Vagina (tissue), 2 donors: ENCODE results near the gene ARID4B. TPM values are rescaled to one million over a fixed set of nuclear protein-coding genes. Genes with fewer than 3 reads are reported as not detected.

ENCODE experiments used
- DNase-seq, 2 donors: peaks; one replicate each; pipeline ENCODE4 v3.0.0-alpha.2; 2017; ENCODE audit errors: extremely low spot score in 2 of 2
- H3K27ac ChIP-seq: fragments of 200-600 bp; sonication (generic); one replicate; pipeline ENCODE4 v1.5.1; 2019
- H3K27me3 ChIP-seq: fragments of 200-600 bp; sonication (generic); one replicate; pipeline ENCODE4 v1.5.1; 2019
- H3K36me3 ChIP-seq, 2 donors: fragments of 200-600 bp; sonication (generic); one replicate each; pipeline ENCODE4 v1.5.1; 2017 to 2019
- H3K4me1 ChIP-seq: fragments of 200-600 bp; sonication (generic); one replicate; pipeline ENCODE4 v1.5.1; 2019
- H3K4me3 ChIP-seq, 2 donors: fragments of 200-600 bp; sonication (generic); 1 replicate in 1 of 2; 2 replicates in 1 of 2; pipeline ENCODE4 v1.5.1; 2016 to 2019
- H3K9me3 ChIP-seq: fragments of 200-600 bp; sonication (generic); one replicate; pipeline ENCODE4 v1.5.1; 2019
- POLR2A ChIP-seq, 2 donors: fragments of 450-650 bp; IDR thresholded peaks; one replicate each; pipeline ENCODE4 v1.6.1; 2017; ENCODE audit warnings: antibody characterized with exemption in 2 of 2, mild to moderate bottlenecking in 2 of 2, moderate library complexity in 2 of 2
- POLR2AphosphoS5 ChIP-seq, 2 donors: sonication (generic); formaldehyde crosslinking; IDR thresholded peaks; one replicate each; pipeline ENCODE4 v1.9.0; 2017; ENCODE audit warnings: antibody characterized with exemption in 2 of 2, mild to moderate bottlenecking in 2 of 2, low read depth in 1 of 2; ENCODE audit not compliant: insufficient read depth in 1 of 2
- intact Hi-C: fragments of 100-400 bp; cut with DNase I; formaldehyde crosslinking; loops from one replicate; pipeline ENCODE4 v1.15.1; 2023
- total RNA-seq: library from RNA; depleted of rRNA; stranded (reverse); fragments of >200 nt; gene quantifications from one replicate; pipeline ENCODE4 v1.2.3, GENCODE V29; 2016
- TF ChIP-seq, protein P1 (sequence below), 3 experiments: fragments of 450-650 bp in 2 of 3; fragments of 200-600 bp in 1 of 3; sonication (generic) in 1 of 3; IDR thresholded peaks; one replicate each; pipeline ENCODE4 v1.5.1; 2017 to 2019; ENCODE audit warnings: antibody characterized with exemption in 3 of 3, mild to moderate bottlenecking in 2 of 3, moderate library complexity in 2 of 3

Gene ARID4B
- total RNA-seq, 1 donor from 2014 or later = 35.6 TPM

DNA sequence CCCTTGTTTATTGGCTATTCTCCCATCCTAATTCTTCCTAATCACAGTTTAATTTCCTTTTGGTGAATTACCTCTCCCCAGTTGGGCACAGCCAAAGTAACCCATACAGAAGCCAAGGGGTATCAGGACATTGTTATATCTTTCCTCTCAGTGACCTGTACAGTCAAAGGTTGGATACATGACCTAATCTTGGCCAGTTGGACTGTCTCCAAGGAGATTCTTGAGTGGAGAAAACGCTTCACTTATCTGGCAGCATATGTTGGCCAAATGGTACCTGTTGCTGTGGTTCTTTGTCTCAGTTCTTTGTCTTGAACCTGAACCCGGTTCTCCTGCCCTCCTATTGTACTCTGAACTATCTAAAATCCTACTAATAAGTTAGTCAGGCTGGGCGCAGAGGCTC is 23.9 kb upstream of the ARID4B start:
- H3K4me1 ChIP-seq = no peaks in the 10 kb centered on the region
- no peak overlapping the region for H3K4me3 ChIP-seq
- no peaks in the 10 kb centered on the region for H3K27me3 ChIP-seq
- TF ChIP-seq, protein P1, sequence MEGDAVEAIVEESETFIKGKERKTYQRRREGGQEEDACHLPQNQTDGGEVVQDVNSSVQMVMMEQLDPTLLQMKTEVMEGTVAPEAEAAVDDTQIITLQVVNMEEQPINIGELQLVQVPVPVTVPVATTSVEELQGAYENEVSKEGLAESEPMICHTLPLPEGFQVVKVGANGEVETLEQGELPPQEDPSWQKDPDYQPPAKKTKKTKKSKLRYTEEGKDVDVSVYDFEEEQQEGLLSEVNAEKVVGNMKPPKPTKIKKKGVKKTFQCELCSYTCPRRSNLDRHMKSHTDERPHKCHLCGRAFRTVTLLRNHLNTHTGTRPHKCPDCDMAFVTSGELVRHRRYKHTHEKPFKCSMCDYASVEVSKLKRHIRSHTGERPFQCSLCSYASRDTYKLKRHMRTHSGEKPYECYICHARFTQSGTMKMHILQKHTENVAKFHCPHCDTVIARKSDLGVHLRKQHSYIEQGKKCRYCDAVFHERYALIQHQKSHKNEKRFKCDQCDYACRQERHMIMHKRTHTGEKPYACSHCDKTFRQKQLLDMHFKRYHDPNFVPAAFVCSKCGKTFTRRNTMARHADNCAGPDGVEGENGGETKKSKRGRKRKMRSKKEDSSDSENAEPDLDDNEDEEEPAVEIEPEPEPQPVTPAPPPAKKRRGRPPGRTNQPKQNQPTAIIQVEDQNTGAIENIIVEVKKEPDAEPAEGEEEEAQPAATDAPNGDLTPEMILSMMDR (IDR thresholded peaks at IDR 0.05) = no peak
- TF ChIP-seq POLR2AphosphoS5 (IDR thresholded peaks at IDR 0.05; ENCODE audit: insufficient read depth in 1 of 2, low read depth in 1 of 2) (no peak), POLR2A (IDR thresholded peaks at IDR 0.05) (no peak)
- H3K9me3 ChIP-seq = no peaks in the 10 kb centered on the region
- DNase-seq = no peak
- no peak overlapping the region for H3K27ac ChIP-seq
- no peaks in the 10 kb centered on the region for H3K36me3 ChIP-seq
- intact Hi-C loops = no loop called here

DNA sequence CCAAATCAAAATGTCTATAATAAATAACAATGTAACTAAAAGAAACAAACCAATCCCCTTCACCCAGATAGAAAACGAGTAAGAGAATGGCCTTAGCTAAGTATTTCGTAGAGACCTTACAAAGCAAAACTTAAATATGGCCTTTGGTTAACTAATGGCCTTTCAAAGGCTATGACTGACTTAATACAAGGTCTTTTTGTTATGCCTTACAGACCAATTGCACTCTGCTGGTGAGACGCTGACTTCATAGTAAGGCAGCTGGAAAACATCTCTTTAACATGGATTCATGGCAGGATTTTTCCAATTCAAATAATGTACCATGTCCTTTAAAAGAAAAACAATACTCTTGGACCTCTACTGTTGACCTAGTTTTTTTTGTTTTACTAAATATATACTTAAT is 23.5 kb upstream of the ARID4B start:
- Histone ChIP-seq H3K27ac (no peak overlapping the region), H3K4me3 (no peak overlapping the region), H3K36me3 (no peaks in the 10 kb centered on the region), H3K4me1 (no peaks in the 10 kb centered on the region), H3K27me3 (no peaks in the 10 kb centered on the region), H3K9me3 (no peaks in the 10 kb centered on the region)
- no peak for DNase-seq
- TF ChIP-seq, protein P1 (IDR thresholded peaks at IDR 0.05) = no peak
- TF ChIP-seq POLR2AphosphoS5 (IDR thresholded peaks at IDR 0.05; ENCODE audit: insufficient read depth in 1 of 2, low read depth in 1 of 2) (no peak), POLR2A (IDR thresholded peaks at IDR 0.05) (no peak)
- intact Hi-C loops = no loop called here

DNA sequence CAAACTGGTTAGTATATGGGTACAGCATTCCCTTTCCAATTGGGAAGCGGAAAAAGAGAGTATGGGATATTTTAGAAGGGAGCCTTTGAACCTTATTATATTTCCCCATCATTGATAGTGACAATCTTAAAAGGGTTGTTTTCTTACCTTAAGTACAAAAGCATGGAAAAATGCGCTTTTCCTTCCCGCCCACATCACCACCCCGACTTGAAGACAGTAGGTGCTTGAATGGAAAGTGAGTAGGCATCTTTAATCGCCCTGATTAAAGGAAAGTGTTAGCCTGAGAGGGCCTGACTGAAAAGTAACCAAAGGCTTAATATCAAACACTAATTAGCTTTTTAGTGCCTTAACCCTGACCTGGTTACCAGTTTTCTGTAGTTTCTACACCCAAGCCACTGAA is 15.7 kb upstream of the ARID4B start:
- H3K27me3 ChIP-seq = no peaks in the 10 kb centered on the region
- H3K27ac ChIP-seq = no peak overlapping the region
- H3K4me3 ChIP-seq = no peak overlapping the region
- H3K36me3 ChIP-seq = peaks cover 0 to 22% of the 10 kb centered on the region in 2 donors
- no peak for DNase-seq
- H3K4me1 ChIP-seq = no peaks in the 10 kb centered on the region
- TF ChIP-seq, protein P1 (IDR thresholded peaks at IDR 0.05) = no peak
- no peak for TF ChIP-seq POLR2AphosphoS5 (IDR thresholded peaks at IDR 0.05; ENCODE audit: insufficient read depth in 1 of 2, low read depth in 1 of 2)
- TF ChIP-seq POLR2A (IDR thresholded peaks at IDR 0.05) = no peak
- intact Hi-C loops = no loop called here
- no peaks in the 10 kb centered on the region for H3K9me3 ChIP-seq

DNA sequence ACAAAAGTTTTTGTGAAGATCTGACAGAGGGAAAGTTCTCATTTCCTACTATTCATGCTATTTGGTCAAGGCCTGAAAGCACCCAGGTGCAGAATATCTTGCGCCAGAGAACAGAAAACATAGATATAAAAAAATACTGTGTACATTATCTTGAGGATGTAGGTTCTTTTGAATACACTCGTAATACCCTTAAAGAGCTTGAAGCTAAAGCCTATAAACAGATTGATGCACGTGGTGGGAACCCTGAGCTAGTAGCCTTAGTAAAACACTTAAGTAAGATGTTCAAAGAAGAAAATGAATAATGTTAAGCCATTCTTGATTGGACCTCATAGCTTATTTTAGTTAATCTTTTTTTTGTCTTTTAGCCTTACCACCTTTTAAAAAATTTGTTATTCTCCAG is 14.5 kb upstream of the ARID4B start:
- intact Hi-C loops = no loop called here
- no peak for TF ChIP-seq POLR2AphosphoS5 (IDR thresholded peaks at IDR 0.05; ENCODE audit: insufficient read depth in 1 of 2, low read depth in 1 of 2)
- no peak for TF ChIP-seq POLR2A (IDR thresholded peaks at IDR 0.05)
- TF ChIP-seq, protein P1 (IDR thresholded peaks at IDR 0.05) = no peak
- Histone ChIP-seq H3K36me3 (peaks cover 0 to 31% of the 10 kb centered on the region in 2 donors), H3K4me1 (no peaks in the 10 kb centered on the region), H3K27ac (no peak overlapping the region), H3K4me3 (no peak overlapping the region), H3K27me3 (no peaks in the 10 kb centered on the region), H3K9me3 (no peaks in the 10 kb centered on the region)
- no peak for DNase-seq

DNA sequence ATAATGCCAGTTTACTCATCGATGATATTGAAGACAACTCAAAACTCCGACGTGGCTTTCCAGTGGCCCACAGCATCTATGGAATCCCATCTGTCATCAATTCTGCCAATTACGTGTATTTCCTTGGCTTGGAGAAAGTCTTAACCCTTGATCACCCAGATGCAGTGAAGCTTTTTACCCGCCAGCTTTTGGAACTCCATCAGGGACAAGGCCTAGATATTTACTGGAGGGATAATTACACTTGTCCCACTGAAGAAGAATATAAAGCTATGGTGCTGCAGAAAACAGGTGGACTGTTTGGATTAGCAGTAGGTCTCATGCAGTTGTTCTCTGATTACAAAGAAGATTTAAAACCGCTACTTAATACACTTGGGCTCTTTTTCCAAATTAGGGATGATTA is 14.1 kb upstream of the ARID4B start:
- Histone ChIP-seq H3K36me3 (peaks cover 0 to 36% of the 10 kb centered on the region in 2 donors), H3K4me3 (no peak overlapping the region), H3K27ac (no peak overlapping the region), H3K9me3 (no peaks in the 10 kb centered on the region), H3K4me1 (no peaks in the 10 kb centered on the region), H3K27me3 (no peaks in the 10 kb centered on the region)
- DNase-seq = no peak
- intact Hi-C loops = no loop called here
- TF ChIP-seq POLR2A (IDR thresholded peaks at IDR 0.05) (no peak), POLR2AphosphoS5 (IDR thresholded peaks at IDR 0.05; ENCODE audit: insufficient read depth in 1 of 2, low read depth in 1 of 2) (no peak)
- TF ChIP-seq, protein P1 (IDR thresholded peaks at IDR 0.05) = no peak
